Type B pancreatic cell (in vitro differentiated cells): ENCODE measurements around the gene HARBI1. TPM values are rescaled to one million over a fixed set of nuclear protein-coding genes. Genes with fewer than 3 reads are reported as not detected.

Experiments
- DNase-seq: peaks from one replicate; pipeline ENCODE4 v3.0.0; 2021; ENCODE audit warnings: mixed read lengths; ENCODE audit not compliant: unreplicated experiment; ENCODE audit errors: extremely low spot score
- H3K27ac Mint-ChIP-seq: 2 replicates; pipeline ENCODE4 v1.8.0; 2021; ENCODE audit warnings: mild to moderate bottlenecking, mixed read lengths
- H3K27me3 Mint-ChIP-seq: 2 replicates; pipeline ENCODE4 v1.8.0; 2021; ENCODE audit warnings: mixed read lengths
- H3K36me3 Mint-ChIP-seq: 2 replicates; pipeline ENCODE4 v1.8.0; 2021; ENCODE audit warnings: mixed read lengths
- H3K4me1 Mint-ChIP-seq: one replicate; pipeline ENCODE4 v1.8.0; 2021; ENCODE audit warnings: mixed read lengths; ENCODE audit not compliant: unreplicated experiment
- H3K4me3 Mint-ChIP-seq: 2 replicates; pipeline ENCODE4 v1.8.0; 2021; ENCODE audit warnings: mild to moderate bottlenecking, mixed read lengths
- H3K9me3 Mint-ChIP-seq: 2 replicates; pipeline ENCODE4 v1.8.0; 2021; ENCODE audit warnings: mixed read lengths
- CTCF ChIP-seq: fragments of 200-600 bp; sonication (generic); conservative IDR thresholded peaks from 2 replicates; pipeline ENCODE4 v1.5.0; 2021; ENCODE audit warnings: antibody characterized with exemption, mild to moderate bottlenecking
- total RNA-seq: library from RNA; stranded (reverse); gene quantifications from 2 replicates; pipeline ENCODE4 v1.2.1, GENCODE V29; 2021; ENCODE audit warnings: low replicate concordance

HARBI1 gene
- total RNA-seq, 1 donor from 2014 or later, result 8.5 TPM

- Mint-ChIP-seq H3K27ac (no peak overlapping the region), H3K4me1 (peaks cover 17% of the 10 kb centered on the region), H3K9me3 (no peaks in the 10 kb centered on the region), H3K4me3 (no peak overlapping the region), H3K36me3 (peaks cover 3% of the 10 kb centered on the region), H3K27me3 (no peaks in the 10 kb centered on the region)
- no peak for TF ChIP-seq CTCF
- no peak for DNase-seq
Observed at GRCh38 chr11:46564459-46564858, 52.6 kb downstream of the HARBI1 start.

- DNase-seq, result no peak
- Mint-ChIP-seq H3K9me3 (no peaks in the 10 kb centered on the region), H3K27me3 (no peaks in the 10 kb centered on the region), H3K4me1 (peaks cover 20% of the 10 kb centered on the region), H3K36me3 (no peaks in the 10 kb centered on the region), H3K4me3 (no peak overlapping the region), H3K27ac (peak overlapping the region; percentile 2)
- TF ChIP-seq CTCF, result no peak
Observed at GRCh38 chr11:46562527-46562926, 54.5 kb downstream of the HARBI1 start.

GRCh38 chr11:46560300-46560991 lies 56.6 kb downstream of the HARBI1 start:
- Mint-ChIP-seq H3K27ac (peak overlapping the region; percentile 22), H3K36me3 (no peaks in the 10 kb centered on the region), H3K27me3 (no peaks in the 10 kb centered on the region), H3K4me1 (peaks cover 26% of the 10 kb centered on the region), H3K9me3 (no peaks in the 10 kb centered on the region), H3K4me3 (peak overlapping the region; percentile 27)
- DNase-seq, result no peak
- TF ChIP-seq CTCF, result no peak

- H3K27me3 Mint-ChIP-seq, result no peaks in the 10 kb centered on the region
- no peak overlapping the region for H3K27ac Mint-ChIP-seq
- no peaks in the 10 kb centered on the region for H3K9me3 Mint-ChIP-seq
- no peak overlapping the region for H3K4me3 Mint-ChIP-seq
- DNase-seq, result no peak
- no peaks in the 10 kb centered on the region for H3K36me3 Mint-ChIP-seq
- no peak for TF ChIP-seq CTCF
- peaks cover 28% of the 10 kb centered on the region for H3K4me1 Mint-ChIP-seq
Observed at GRCh38 chr11:46559815-46560214, 57.2 kb downstream of the HARBI1 start.

- Mint-ChIP-seq H3K9me3 (no peaks in the 10 kb centered on the region), H3K4me1 (peaks cover 42% of the 10 kb centered on the region), H3K36me3 (no peaks in the 10 kb centered on the region), H3K4me3 (no peak overlapping the region), H3K27me3 (no peaks in the 10 kb centered on the region), H3K27ac (no peak overlapping the region)
- TF ChIP-seq CTCF, result no peak
- DNase-seq, result no peak
Observed at GRCh38 chr11:46557684-46558151, 59.3 kb downstream of the HARBI1 start.
